H9 (cell line): ENCODE measurements around the gene ZNF513. TPM values are rescaled to one million over a fixed set of nuclear protein-coding genes. Genes with fewer than 3 reads are reported as not detected.

Experiments
- DNase-seq: peaks from one replicate; pipeline ENCODE4 v3.0.0-alpha.2; 2017
- H2AFZ ChIP-seq: one replicate; pipeline ENCODE4 v1.6.1; 2013; ENCODE audit warnings: mild to moderate bottlenecking, low read length, control low read depth, moderate library complexity
- H2AK5ac ChIP-seq: 2 replicates; pipeline ENCODE4 v1.6.1; 2013; ENCODE audit warnings: low read length, control low read depth, mixed read lengths; ENCODE audit not compliant: insufficient read length
- H2BK120ac ChIP-seq: one replicate; pipeline ENCODE4 v1.6.1; 2013; ENCODE audit warnings: low read depth, mild to moderate bottlenecking, low read length, control low read depth, inconsistent platforms; ENCODE audit not compliant: poor library complexity, severe bottlenecking
- H2BK12ac ChIP-seq: 2 replicates; pipeline ENCODE4 v1.6.1; 2013; ENCODE audit warnings: low read length, control low read depth, mixed read lengths, low read depth; ENCODE audit not compliant: insufficient read length
- H2BK15ac ChIP-seq: 2 replicates; pipeline ENCODE4 v1.6.1; 2013; ENCODE audit warnings: low read depth, low read length, control low read depth
- H2BK20ac ChIP-seq: one replicate; pipeline ENCODE4 v1.6.1; 2013; ENCODE audit warnings: low read depth, mild to moderate bottlenecking, low read length, control low read depth, inconsistent platforms; ENCODE audit not compliant: poor library complexity, severe bottlenecking
- H2BK5ac ChIP-seq: 2 replicates; pipeline ENCODE4 v1.6.1; 2013; ENCODE audit warnings: low read length, control low read depth, mixed read lengths; ENCODE audit not compliant: insufficient read length
- H3K14ac ChIP-seq: 2 replicates; pipeline ENCODE4 v1.6.1; 2013; ENCODE audit warnings: low read length, control low read depth; ENCODE audit not compliant: insufficient read depth
- H3K18ac ChIP-seq: 2 replicates; pipeline ENCODE4 v1.6.1; 2013; ENCODE audit warnings: low read depth, mild to moderate bottlenecking, mixed read lengths, low read length, control low read depth; ENCODE audit not compliant: insufficient read length
- H3K23ac ChIP-seq: 2 replicates; pipeline ENCODE4 v1.6.1; 2013; ENCODE audit warnings: low read length, control low read depth, mixed read lengths, low read depth; ENCODE audit not compliant: insufficient read length
- H3K23me2 ChIP-seq: 2 replicates; pipeline ENCODE4 v1.6.1; 2013; ENCODE audit warnings: low read depth, mild to moderate bottlenecking, mixed read lengths, low read length, control low read depth; ENCODE audit not compliant: insufficient read length, poor library complexity, severe bottlenecking
- H3K27ac ChIP-seq: 2 replicates; pipeline ENCODE4 v1.5.1; 2013; ENCODE audit warnings: low read length, control low read depth, mixed read lengths, low read depth; ENCODE audit not compliant: insufficient read length
- H3K27me3 ChIP-seq: 2 replicates; pipeline ENCODE4 v1.6.1; 2013; ENCODE audit warnings: low read length, control low read depth, inconsistent platforms; ENCODE audit not compliant: insufficient read depth
- H3K4ac ChIP-seq: 2 replicates; pipeline ENCODE4 v1.6.1; 2013; ENCODE audit warnings: low read depth, mild to moderate bottlenecking, control low read depth, inconsistent platforms, low read length, moderate library complexity
- H3K4me1 ChIP-seq: 2 replicates; pipeline ENCODE4 v1.6.1; 2013; ENCODE audit warnings: low read length, control low read depth, inconsistent platforms; ENCODE audit not compliant: insufficient read depth
- H3K4me2 ChIP-seq: 2 replicates; pipeline ENCODE4 v1.6.1; 2013; ENCODE audit warnings: low read length, control low read depth, mixed read lengths; ENCODE audit not compliant: insufficient read length, insufficient read depth
- H3K56ac ChIP-seq: 2 replicates; pipeline ENCODE4 v1.6.1; 2013; ENCODE audit warnings: low read depth, mild to moderate bottlenecking, mixed read lengths, low read length, control low read depth; ENCODE audit not compliant: insufficient read length
- H3K79me1 ChIP-seq: 2 replicates; pipeline ENCODE4 v1.6.1; 2013; ENCODE audit warnings: low read depth, mild to moderate bottlenecking, moderate library complexity, low read length, control low read depth, inconsistent platforms; ENCODE audit not compliant: insufficient read depth, poor library complexity, severe bottlenecking
- H3K79me2 ChIP-seq: 2 replicates; pipeline ENCODE4 v1.6.1; 2013; ENCODE audit warnings: low read length, control low read depth, inconsistent platforms; ENCODE audit not compliant: insufficient read depth
- H3K9ac ChIP-seq: 2 replicates; pipeline ENCODE4 v1.6.1; 2013; ENCODE audit warnings: low read length, control low read depth, mixed read lengths; ENCODE audit not compliant: insufficient read length; ENCODE audit errors: extremely low read depth
- H3K9me3 ChIP-seq: one replicate; pipeline ENCODE4 v1.6.1; 2013; ENCODE audit warnings: low read depth, low read length, inconsistent platforms; ENCODE audit not compliant: control insufficient read depth
- H3T11ph ChIP-seq: one replicate; pipeline ENCODE4 v1.6.1; 2013; ENCODE audit warnings: mild to moderate bottlenecking, low read length, control low read depth, inconsistent platforms
- H4K20me1 ChIP-seq: one replicate; pipeline ENCODE4 v1.6.1; 2013; ENCODE audit not compliant: control insufficient read depth, insufficient read length, insufficient read depth
- H4K5ac ChIP-seq: 2 replicates; pipeline ENCODE4 v1.6.1; 2013; ENCODE audit warnings: low read depth, mild to moderate bottlenecking, mixed read lengths, low read length, control low read depth; ENCODE audit not compliant: insufficient read length
- H4K8ac ChIP-seq: replicated peaks from 2 replicates; pipeline ENCODE4 v1.6.1; 2013; ENCODE audit warnings: low read length, control low read depth, mixed read lengths, low read depth; ENCODE audit not compliant: insufficient read length
- H4K91ac ChIP-seq: 2 replicates; pipeline ENCODE4 v1.6.1; 2013; ENCODE audit warnings: low read depth, mild to moderate bottlenecking, moderate library complexity, mixed read lengths, low read length, control low read depth; ENCODE audit not compliant: insufficient read length
- H3K27ac Mint-ChIP-seq, 3 experiments: 2 replicates in 2 of 3; 3 replicates in 1 of 3; pipeline ENCODE4 v1.8.0; 2020 to 2021; ENCODE audit warnings: mixed read lengths in 3 of 3, mild to moderate bottlenecking in 1 of 3, moderate library complexity in 1 of 3
- H3K27me3 Mint-ChIP-seq: 2 replicates; pipeline ENCODE4 v1.8.0; 2021; ENCODE audit warnings: low read depth, mild to moderate bottlenecking, moderate library complexity, mixed read lengths
- H3K36me3 Mint-ChIP-seq, 3 experiments: 2 replicates in 2 of 3; 3 replicates in 1 of 3; pipeline ENCODE4 v1.8.0; 2020 to 2021; ENCODE audit warnings: low read depth in 3 of 3, mixed read lengths in 3 of 3; ENCODE audit not compliant: insufficient read depth in 1 of 3
- H3K4me1 Mint-ChIP-seq, 2 experiments: 2 replicates each; pipeline ENCODE4 v1.8.0; 2020; ENCODE audit warnings: mixed read lengths in 2 of 2
- H3K4me3 Mint-ChIP-seq, 2 experiments: 2 replicates in 1 of 2; 3 replicates in 1 of 2; pipeline ENCODE4 v1.8.0; 2020 to 2021; ENCODE audit warnings: mild to moderate bottlenecking in 2 of 2, mixed read lengths in 2 of 2, moderate library complexity in 1 of 2
- H3K9me3 Mint-ChIP-seq, 2 experiments: 2 replicates in 1 of 2; 3 replicates in 1 of 2; pipeline ENCODE4 v1.8.0; 2020; ENCODE audit warnings: mild to moderate bottlenecking in 2 of 2, mixed read lengths in 2 of 2, moderate library complexity in 1 of 2
- CTCF ChIP-seq: fragments of 200-600 bp; sonication (generic); conservative IDR thresholded peaks from 3 replicates; pipeline ENCODE4 v1.8.0; 2021; ENCODE audit warnings: antibody characterized with exemption, mild to moderate bottlenecking
- WGBS: extraction: QIAGEN DNeasy Blood & Tissue Kit; methylation state at CpG from one replicate; pipeline ENCODE4 v1.1.7; 2013; ENCODE audit warnings: missing lambda C conversion rate, low lambda C conversion rate, mixed read lengths; ENCODE audit not compliant: insufficient read length; ENCODE audit errors: extremely low coverage; 5-methylcytosine and 5-hydroxymethylcytosine counted together
- total RNA-seq: library from RNA; stranded (reverse); gene quantifications from 2 replicates; pipeline ENCODE4 v1.2.1, GENCODE V29; 2021

ZNF513 gene
- total RNA-seq, 1 experiment from 2014 or later, result 26.5 TPM

GRCh38 chr2:27376151-27376865 lies 4.2 kb downstream of the ZNF513 start:
- H3K27ac ChIP-seq, result no peak overlapping the region
- no peak overlapping the region for H3K23ac ChIP-seq
- no peak overlapping the region for H3T11ph ChIP-seq
- no peak overlapping the region for H4K5ac ChIP-seq
- Mint-ChIP-seq H3K4me1 (peaks cover 26% of the 10 kb centered on the region in 2 experiments), H3K36me3 (peaks cover 44 to 81% (median 73%) of the 10 kb centered on the region in 3 experiments; a peak in 6 of 7 replicates), H3K4me3 (no peak overlapping the region; a peak in 1 of 5 replicates), H3K9me3 (no peaks in the 10 kb centered on the region), H3K27ac (peak overlapping the region in 1 of 3 experiments; percentile 57; a peak in 1 of 7 replicates), H3K27me3 (peaks cover 1% of the 10 kb centered on the region; the same call in 1 of the 2 replicates)
- H2BK120ac ChIP-seq, result no peak overlapping the region
- no peaks in the 10 kb centered on the region for H4K20me1 ChIP-seq
- no peak overlapping the region for H2AFZ ChIP-seq
- no peak overlapping the region for H4K8ac ChIP-seq
- no peak overlapping the region for H3K14ac ChIP-seq
- H2AK5ac ChIP-seq, result no peak overlapping the region
- H3K79me2 ChIP-seq, result peaks cover 3% of the 10 kb centered on the region; the same call in 1 of the 2 replicates
- no peak overlapping the region for H3K4me2 ChIP-seq
- H2BK20ac ChIP-seq, result no peak overlapping the region
- H4K91ac ChIP-seq, result no peak overlapping the region
- peaks cover 3% of the 10 kb centered on the region for H3K79me1 ChIP-seq
- H2BK12ac ChIP-seq, result no peak overlapping the region
- H3K9ac ChIP-seq, result no peak overlapping the region
- H2BK5ac ChIP-seq, result no peak overlapping the region
- no peak for TF ChIP-seq CTCF
- H3K23me2 ChIP-seq, result peaks cover 14% of the 10 kb centered on the region
- no peaks in the 10 kb centered on the region for H3K27me3 ChIP-seq
- WGBS, result no CpG with 5 or more reads among the region's 16 CpGs
- no peak overlapping the region for H3K18ac ChIP-seq
- no peaks in the 10 kb centered on the region for H3K9me3 ChIP-seq
- H2BK15ac ChIP-seq, result no peak overlapping the region
- H3K4ac ChIP-seq, result no peak overlapping the region
- DNase-seq, result no peak
- H3K56ac ChIP-seq, result no peak overlapping the region
- peaks cover 3% of the 10 kb centered on the region; the same call in 1 of the 2 replicates for H3K4me1 ChIP-seq
